ENCODE data around the gene GNA12. TPM values are rescaled to one million over a fixed set of nuclear protein-coding genes. Genes with fewer than 3 reads are reported as not detected.

The GNA12 gene
- total RNA-seq, 1 experiment from 2014 or later = 63.8 TPM

GRCh38 chr7:2820508-2820934 lies 23.6 kb downstream of the GNA12 start:
- no peak overlapping the region for H3K27ac Mint-ChIP-seq (ENCODE audit: unreplicated experiment)
- no peak overlapping the region for H3K4me3 Mint-ChIP-seq (ENCODE audit: unreplicated experiment)
- no TSS peak for BruUV-seq (replicated peaks)
- intact Hi-C loops (cut with micrococcal nuclease; ENCODE audit: unreplicated experiment) = no loop called here
- H3K9me3 ChIP-seq = no peaks in the 10 kb centered on the region
- no peaks in the 10 kb centered on the region for H3K36me3 ChIP-seq (ENCODE audit: control insufficient read depth, insufficient read depth, low read length)
- peaks cover 27% of the 10 kb centered on the region for H3K4me1 ChIP-seq
- DNase-seq = peak in 1 of 2 experiments; percentile 39
- peaks cover 26% of the 10 kb centered on the region for H3K4me1 Mint-ChIP-seq (ENCODE audit: low read depth, unreplicated experiment)
- H3K9me3 Mint-ChIP-seq (ENCODE audit: unreplicated experiment) = no peaks in the 10 kb centered on the region
- TF ChIP-seq, protein P1, sequence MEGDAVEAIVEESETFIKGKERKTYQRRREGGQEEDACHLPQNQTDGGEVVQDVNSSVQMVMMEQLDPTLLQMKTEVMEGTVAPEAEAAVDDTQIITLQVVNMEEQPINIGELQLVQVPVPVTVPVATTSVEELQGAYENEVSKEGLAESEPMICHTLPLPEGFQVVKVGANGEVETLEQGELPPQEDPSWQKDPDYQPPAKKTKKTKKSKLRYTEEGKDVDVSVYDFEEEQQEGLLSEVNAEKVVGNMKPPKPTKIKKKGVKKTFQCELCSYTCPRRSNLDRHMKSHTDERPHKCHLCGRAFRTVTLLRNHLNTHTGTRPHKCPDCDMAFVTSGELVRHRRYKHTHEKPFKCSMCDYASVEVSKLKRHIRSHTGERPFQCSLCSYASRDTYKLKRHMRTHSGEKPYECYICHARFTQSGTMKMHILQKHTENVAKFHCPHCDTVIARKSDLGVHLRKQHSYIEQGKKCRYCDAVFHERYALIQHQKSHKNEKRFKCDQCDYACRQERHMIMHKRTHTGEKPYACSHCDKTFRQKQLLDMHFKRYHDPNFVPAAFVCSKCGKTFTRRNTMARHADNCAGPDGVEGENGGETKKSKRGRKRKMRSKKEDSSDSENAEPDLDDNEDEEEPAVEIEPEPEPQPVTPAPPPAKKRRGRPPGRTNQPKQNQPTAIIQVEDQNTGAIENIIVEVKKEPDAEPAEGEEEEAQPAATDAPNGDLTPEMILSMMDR (IDR thresholded peaks at IDR 0.05; ENCODE audit: insufficient read depth in 1 of 2, low read depth in 1 of 2, low read length in 1 of 2, severe bottlenecking in 1 of 2, unreplicated experiment in 1 of 2) = no peak
- CTCF ChIA-PET = no interaction called here
- H3K4me3 ChIP-seq (ENCODE audit: low read depth, low read length) = no peak overlapping the region
- POLR2A ChIA-PET = interaction anchor here (1.0 kb wide), 1 partner anchor 9 kb away, joined by 3 read pairs; no protein-coding TSS in a partner anchor
- H3K27me3 Mint-ChIP-seq (ENCODE audit: insufficient read depth, unreplicated experiment) = no peaks in the 10 kb centered on the region
- H3K36me3 Mint-ChIP-seq (ENCODE audit: insufficient read depth, unreplicated experiment) = peaks cover 9% of the 10 kb centered on the region
- no peaks in the 10 kb centered on the region for H3K27me3 ChIP-seq (replicated peaks; ENCODE audit: control insufficient read depth, insufficient read depth, low read length)

GRCh38 chr7:2819954-2820397 lies 24.1 kb downstream of the GNA12 start:
- H3K27ac Mint-ChIP-seq (ENCODE audit: unreplicated experiment) = no peak overlapping the region
- no peaks in the 10 kb centered on the region for H3K9me3 ChIP-seq
- H3K27me3 ChIP-seq (replicated peaks; ENCODE audit: control insufficient read depth, insufficient read depth, low read length) = no peaks in the 10 kb centered on the region
- intact Hi-C loops (cut with micrococcal nuclease; ENCODE audit: unreplicated experiment) = no loop called here
- DNase-seq = no peak
- no peaks in the 10 kb centered on the region for H3K36me3 ChIP-seq (ENCODE audit: control insufficient read depth, insufficient read depth, low read length)
- peaks cover 27% of the 10 kb centered on the region for H3K4me1 ChIP-seq
- ChIA-PET POLR2A (interaction anchor here (1.0 kb wide), 1 partner anchor 10 kb away, joined by 3 read pairs; no protein-coding TSS in a partner anchor), CTCF (no interaction called here)
- peaks cover 15% of the 10 kb centered on the region for H3K36me3 Mint-ChIP-seq (ENCODE audit: insufficient read depth, unreplicated experiment)
- no peaks in the 10 kb centered on the region for H3K27me3 Mint-ChIP-seq (ENCODE audit: insufficient read depth, unreplicated experiment)
- H3K4me3 ChIP-seq (ENCODE audit: low read depth, low read length) = no peak overlapping the region
- TF ChIP-seq, protein P1 (IDR thresholded peaks at IDR 0.05; ENCODE audit: insufficient read depth in 1 of 2, low read depth in 1 of 2, low read length in 1 of 2, severe bottlenecking in 1 of 2, unreplicated experiment in 1 of 2) = no peak
- no TSS peak for BruUV-seq (replicated peaks)
- H3K4me1 Mint-ChIP-seq (ENCODE audit: low read depth, unreplicated experiment) = peaks cover 20% of the 10 kb centered on the region
- H3K9me3 Mint-ChIP-seq (ENCODE audit: unreplicated experiment) = no peaks in the 10 kb centered on the region
- no peak overlapping the region for H3K4me3 Mint-ChIP-seq (ENCODE audit: unreplicated experiment)

GRCh38 chr7:2819161-2819953 lies 24.8 kb downstream of the GNA12 start:
- no peaks in the 10 kb centered on the region for H3K9me3 Mint-ChIP-seq (ENCODE audit: unreplicated experiment)
- intact Hi-C loops (cut with micrococcal nuclease; ENCODE audit: unreplicated experiment) = no loop called here
- no peaks in the 10 kb centered on the region for H3K9me3 ChIP-seq
- H3K36me3 ChIP-seq (ENCODE audit: control insufficient read depth, insufficient read depth, low read length) = no peaks in the 10 kb centered on the region
- H3K27me3 Mint-ChIP-seq (ENCODE audit: insufficient read depth, unreplicated experiment) = no peaks in the 10 kb centered on the region
- peaks cover 21% of the 10 kb centered on the region for H3K36me3 Mint-ChIP-seq (ENCODE audit: insufficient read depth, unreplicated experiment)
- ChIA-PET POLR2A (no interaction called here), CTCF (no interaction called here)
- no peak for DNase-seq
- H3K4me1 Mint-ChIP-seq (ENCODE audit: low read depth, unreplicated experiment) = peaks cover 21% of the 10 kb centered on the region
- TF ChIP-seq, protein P1 (IDR thresholded peaks at IDR 0.05; ENCODE audit: insufficient read depth in 1 of 2, low read depth in 1 of 2, low read length in 1 of 2, severe bottlenecking in 1 of 2, unreplicated experiment in 1 of 2) = no peak
- H3K4me3 ChIP-seq (ENCODE audit: low read depth, low read length) = no peak overlapping the region
- no peaks in the 10 kb centered on the region for H3K27me3 ChIP-seq (replicated peaks; ENCODE audit: control insufficient read depth, insufficient read depth, low read length)
- peaks cover 27% of the 10 kb centered on the region for H3K4me1 ChIP-seq
- no TSS peak for BruUV-seq (replicated peaks)
- H3K27ac Mint-ChIP-seq (ENCODE audit: unreplicated experiment) = no peak overlapping the region
- no peak overlapping the region for H3K4me3 Mint-ChIP-seq (ENCODE audit: unreplicated experiment)
